HL-60/S4 treated with retinoic acid at 250 ng/mL for 4 days and 3 days (cell line): Measurements from ENCODE around the gene TMSB10.
"Not testable (repeated sequence)": the region's sequence is repeated elsewhere in the genome, so short reads cannot be mapped to it uniquely, and the experiment has no call there.

Source experiments
- in situ Hi-C: fragments of 300-500 bp; cut with MboI; formaldehyde crosslinking; loops from 2 replicates; pipeline ENCODE4 v1.7.0; 2022; ENCODE audit warnings: low sequenced_read_pairs

The TMSB10 gene

GRCh38 chr2:84905181-84906107 lies at the start of gene TMSB10:
TMSB10 (plus strand) TSS chr2:84905656.
- in situ Hi-C loops: no loop called here

GRCh38 chr2:84855731-84856130 lies 49.7 kb upstream of the TMSB10 start:
- in situ Hi-C loops: no loop called here

- in situ Hi-C loops: no loop called here
Measured at GRCh38 chr2:84856787-84857186, 48.7 kb upstream of the TMSB10 start.

DNA sequence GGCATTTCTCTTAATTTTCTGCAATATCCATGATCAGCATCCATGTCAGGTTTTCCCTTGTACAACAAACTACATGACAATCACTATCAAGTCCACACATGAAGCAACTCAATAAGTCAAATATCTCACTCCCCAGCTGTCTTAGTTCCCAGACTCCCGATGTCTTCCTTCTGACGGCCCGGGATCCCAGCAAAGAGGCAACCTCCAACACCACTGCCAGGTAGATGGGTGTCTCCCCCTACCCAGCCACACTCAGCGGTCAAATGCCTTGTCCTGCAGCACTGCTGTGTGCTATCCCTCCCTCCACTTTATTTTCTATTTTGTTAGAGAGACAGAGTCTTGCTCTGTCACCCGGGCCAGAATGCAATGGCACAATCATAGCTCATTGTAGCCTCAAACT lies 47.9 kb upstream of the TMSB10 start:
- in situ Hi-C loops: no loop called here

DNA sequence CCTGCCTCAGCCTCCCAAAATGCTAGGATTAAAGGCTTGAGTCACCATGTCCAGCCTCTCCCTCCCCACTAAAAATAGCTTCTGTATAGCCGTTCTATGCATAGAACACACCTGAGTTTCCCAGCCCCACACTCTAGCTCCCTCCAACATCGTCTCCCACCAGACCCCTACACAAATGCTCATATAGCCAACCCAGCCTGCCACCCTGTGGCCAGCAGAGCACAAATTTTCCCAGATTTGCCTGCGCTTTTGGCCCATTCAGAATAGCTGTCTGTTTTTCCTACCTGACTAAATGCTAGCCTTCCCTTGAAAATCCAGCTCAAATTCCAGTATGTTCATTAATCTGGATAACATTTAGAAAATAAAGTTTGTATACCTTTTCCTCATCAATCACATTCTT lies 47.3 kb upstream of the TMSB10 start:
- in situ Hi-C loops: no loop called here

- in situ Hi-C loops: no loop called here
Measured at GRCh38 chr2:84858937-84859336, 46.5 kb upstream of the TMSB10 start.

DNA sequence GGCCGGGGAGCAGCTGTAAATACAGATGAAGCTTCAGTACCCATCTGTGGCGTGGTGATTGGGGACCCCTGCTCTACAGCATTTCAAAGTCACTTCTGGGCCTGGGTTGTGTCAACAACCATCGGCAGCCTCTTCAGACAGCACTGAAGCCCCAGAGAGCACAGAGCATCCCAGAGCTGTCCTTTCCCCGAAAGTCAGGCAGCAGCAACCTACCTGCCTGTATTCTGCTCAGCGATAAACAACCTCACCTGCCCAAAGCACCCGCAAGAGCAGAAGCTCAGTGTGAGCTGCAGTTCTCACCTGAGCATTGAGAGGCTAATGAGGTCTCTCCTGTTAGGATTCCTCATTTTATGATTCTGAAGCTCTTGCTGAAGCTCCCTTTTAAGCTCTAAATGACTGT lies 43.9 kb upstream of the TMSB10 start:
- in situ Hi-C loops: no loop called here

GRCh38 chr2:84862006-84862405 lies 43.5 kb upstream of the TMSB10 start:
- in situ Hi-C loops: no loop called here

GRCh38 chr2:84865181-84865783 lies 40.2 kb upstream of the TMSB10 start:
- in situ Hi-C loops: no loop called here

DNA sequence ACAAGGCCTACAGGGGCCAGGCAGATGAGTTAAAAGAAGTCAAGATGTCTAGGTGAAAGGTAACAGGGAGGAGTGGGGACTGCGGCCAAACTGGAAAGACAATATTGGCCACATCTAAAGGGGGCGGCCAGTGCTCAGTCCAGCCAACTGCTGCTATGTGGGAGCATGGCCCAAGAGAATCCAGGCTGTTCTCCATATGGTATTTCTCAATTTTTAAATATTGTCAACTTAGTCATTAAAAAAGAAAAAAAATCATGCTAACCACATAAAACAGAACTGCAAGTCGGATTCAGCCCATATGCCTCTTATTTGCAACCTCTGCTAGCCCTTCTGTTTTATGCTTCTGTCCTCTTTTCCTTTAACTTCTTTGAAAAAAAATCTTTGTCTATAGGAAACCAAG lies 39.3 kb upstream of the TMSB10 start:
- in situ Hi-C loops: no loop called here

DNA sequence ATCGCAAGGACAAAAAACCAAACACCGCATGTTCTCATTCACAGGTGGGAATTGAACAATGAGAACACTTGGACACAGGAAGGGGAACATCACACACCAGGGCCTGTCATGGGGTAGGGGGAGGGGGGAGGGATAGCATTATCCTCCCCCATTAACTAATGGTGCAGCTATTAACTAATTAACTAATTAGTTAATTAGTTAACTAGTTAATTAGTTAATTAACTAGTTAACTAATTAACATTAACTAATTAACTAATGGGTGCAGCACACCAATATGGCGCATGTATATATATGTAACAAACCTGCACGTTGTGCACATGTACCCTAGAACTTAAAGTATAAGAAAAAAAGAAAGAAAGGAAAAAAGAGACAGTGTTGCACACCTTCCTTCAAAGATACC lies 37.1 kb upstream of the TMSB10 start:
- in situ Hi-C loops: not testable (repeated sequence)

GRCh38 chr2:84870306-84870705 lies 35.1 kb upstream of the TMSB10 start:
- in situ Hi-C loops: loop anchor here (10.0 kb wide), 1 partner anchor 376 kb away; no protein-coding TSS in a partner anchor

DNA sequence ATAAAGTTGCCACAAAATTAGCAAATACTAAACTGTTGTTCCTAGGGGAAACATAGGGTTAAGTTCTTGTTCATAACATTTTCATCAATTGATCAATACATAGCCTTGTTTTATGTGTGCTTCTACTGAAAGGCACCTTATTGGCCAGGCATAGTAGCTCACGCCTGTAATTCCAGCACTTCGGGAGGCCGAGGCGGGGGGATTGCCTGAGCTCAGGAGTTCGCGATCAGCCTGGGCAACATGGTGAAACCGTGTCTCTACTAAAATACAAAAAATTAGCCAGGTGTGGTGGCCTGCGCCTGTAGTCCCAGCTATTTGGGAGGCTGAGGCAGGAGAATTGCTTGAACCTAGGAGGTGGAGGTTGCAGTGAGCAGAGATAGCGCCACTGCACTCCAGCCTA lies 32.8 kb upstream of the TMSB10 start:
- in situ Hi-C loops: loop anchor here (10.0 kb wide), 1 partner anchor 378 kb away; no protein-coding TSS in a partner anchor

DNA sequence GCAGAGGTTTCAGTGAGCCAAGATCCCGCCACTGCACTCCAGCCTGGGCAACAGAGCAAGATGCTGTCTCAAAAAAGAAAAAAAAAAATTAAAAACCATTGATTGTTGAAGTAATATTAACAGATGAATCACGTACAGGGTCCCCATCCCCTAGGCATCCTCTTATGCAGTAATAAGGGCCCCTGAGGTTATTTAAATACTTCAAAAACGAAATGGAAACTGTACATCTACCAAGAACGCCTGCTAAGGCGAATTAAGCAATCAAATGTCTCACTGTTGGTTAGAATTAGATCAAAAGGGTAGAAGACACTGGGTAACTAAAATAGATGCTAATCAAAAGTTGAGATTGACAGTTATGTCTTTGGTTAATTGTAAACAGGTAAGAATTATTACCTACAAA lies 32.1 kb upstream of the TMSB10 start:
- in situ Hi-C loops: loop anchor here (10.0 kb wide), 1 partner anchor 379 kb away; no protein-coding TSS in a partner anchor

DNA sequence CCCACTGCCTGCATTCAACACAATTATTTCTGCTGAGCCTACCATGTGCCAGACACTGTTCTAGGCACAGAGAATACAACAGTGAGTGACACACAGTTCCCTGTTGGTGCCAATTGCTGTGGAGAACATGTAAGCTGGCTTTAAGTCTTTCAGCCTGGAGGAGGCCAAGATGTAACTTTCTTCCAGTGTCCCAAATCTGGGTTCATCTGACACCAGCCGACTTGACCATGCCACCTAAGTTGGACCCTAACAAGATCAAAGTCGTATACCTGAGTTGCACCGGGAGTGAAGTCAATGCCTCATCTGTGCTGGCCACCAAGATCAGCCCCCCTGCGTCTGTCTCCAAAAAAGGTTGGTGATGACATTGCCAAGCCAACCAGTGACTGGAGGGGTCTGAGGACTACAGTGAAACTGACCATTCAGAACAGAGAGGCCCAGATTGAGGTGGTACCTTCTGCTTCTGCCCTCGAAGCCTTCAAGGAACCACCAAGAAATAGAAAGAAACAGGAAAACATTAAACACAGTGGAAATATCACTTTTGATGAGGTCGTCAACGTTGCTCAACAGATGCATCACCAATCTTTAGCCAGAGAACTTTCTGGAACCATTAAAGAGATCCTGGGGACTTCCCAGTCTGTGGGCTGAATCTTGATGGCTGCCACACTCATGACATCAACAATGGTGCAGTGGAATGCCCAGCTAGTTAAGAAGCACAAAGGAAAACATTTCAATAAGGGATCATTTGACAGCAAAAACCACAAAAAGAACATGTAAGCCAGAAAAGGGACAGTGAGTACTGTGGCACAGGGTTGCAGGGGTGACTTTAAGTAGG lies 30.9 kb upstream of the TMSB10 start:
- in situ Hi-C loops: loop anchor here (10.0 kb wide), 1 partner anchor 380 kb away; no protein-coding TSS in a partner anchor

- in situ Hi-C loops: loop anchor here (10.0 kb wide), 1 partner anchor 380 kb away; no protein-coding TSS in a partner anchor
Measured at GRCh38 chr2:84875213-84875560, 30.3 kb upstream of the TMSB10 start.

DNA sequence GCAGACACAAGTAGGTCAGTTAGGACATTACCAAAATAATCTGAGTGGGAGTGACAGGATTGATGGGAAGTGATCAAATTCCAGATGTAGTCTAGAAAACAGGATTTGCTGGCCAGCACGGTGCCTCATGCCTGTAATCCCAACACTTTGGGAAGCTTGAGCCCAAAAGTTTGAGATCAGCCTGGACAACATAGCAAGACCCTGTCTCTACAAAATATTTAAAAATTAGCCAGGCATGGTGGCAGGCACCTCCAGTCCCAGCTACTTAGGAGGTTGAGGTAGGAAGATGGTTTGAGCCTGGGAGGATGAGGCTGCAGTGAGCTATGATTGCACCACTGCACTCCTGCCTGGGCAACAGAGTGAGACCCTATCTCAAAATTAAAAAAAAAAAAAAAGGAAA lies 29.8 kb upstream of the TMSB10 start:
- in situ Hi-C loops: loop anchor here (10.0 kb wide), 1 partner anchor 381 kb away; no protein-coding TSS in a partner anchor

- in situ Hi-C loops: loop anchor here (10.0 kb wide), 1 partner anchor 382 kb away; no protein-coding TSS in a partner anchor
Measured at GRCh38 chr2:84876369-84876768, 29.1 kb upstream of the TMSB10 start.

- in situ Hi-C loops: loop anchor here (10.0 kb wide), 1 partner anchor 384 kb away; no protein-coding TSS in a partner anchor
Measured at GRCh38 chr2:84878459-84878858, 27.0 kb upstream of the TMSB10 start.

- in situ Hi-C loops: loop anchor here (10.0 kb wide), 1 partner anchor 384 kb away; no protein-coding TSS in a partner anchor
Measured at GRCh38 chr2:84878896-84879583, 26.4 kb upstream of the TMSB10 start.
